Epidermal melanocyte (primary cell): ENCODE measurements around the gene PSRC1.

ENCODE experiments used
- DNase-seq: peaks from one replicate; pipeline ENCODE4 v3.0.0; 2011; ENCODE audit warnings: low spot score; ENCODE audit not compliant: insufficient read length

PSRC1 gene

GRCh38 chr1:109272021-109272799, 10.7 kb downstream of the PSRC1 start:
- DNase-seq, result no peak

GRCh38 chr1:109271458-109271857, 11.5 kb downstream of the PSRC1 start:
- no peak for DNase-seq

- no peak for DNase-seq
Measured at GRCh38 chr1:109270623-109271317, 12.2 kb downstream of the PSRC1 start.

- no peak for DNase-seq
Measured at GRCh38 chr1:109269981-109270622, 12.8 kb downstream of the PSRC1 start.

DNA sequence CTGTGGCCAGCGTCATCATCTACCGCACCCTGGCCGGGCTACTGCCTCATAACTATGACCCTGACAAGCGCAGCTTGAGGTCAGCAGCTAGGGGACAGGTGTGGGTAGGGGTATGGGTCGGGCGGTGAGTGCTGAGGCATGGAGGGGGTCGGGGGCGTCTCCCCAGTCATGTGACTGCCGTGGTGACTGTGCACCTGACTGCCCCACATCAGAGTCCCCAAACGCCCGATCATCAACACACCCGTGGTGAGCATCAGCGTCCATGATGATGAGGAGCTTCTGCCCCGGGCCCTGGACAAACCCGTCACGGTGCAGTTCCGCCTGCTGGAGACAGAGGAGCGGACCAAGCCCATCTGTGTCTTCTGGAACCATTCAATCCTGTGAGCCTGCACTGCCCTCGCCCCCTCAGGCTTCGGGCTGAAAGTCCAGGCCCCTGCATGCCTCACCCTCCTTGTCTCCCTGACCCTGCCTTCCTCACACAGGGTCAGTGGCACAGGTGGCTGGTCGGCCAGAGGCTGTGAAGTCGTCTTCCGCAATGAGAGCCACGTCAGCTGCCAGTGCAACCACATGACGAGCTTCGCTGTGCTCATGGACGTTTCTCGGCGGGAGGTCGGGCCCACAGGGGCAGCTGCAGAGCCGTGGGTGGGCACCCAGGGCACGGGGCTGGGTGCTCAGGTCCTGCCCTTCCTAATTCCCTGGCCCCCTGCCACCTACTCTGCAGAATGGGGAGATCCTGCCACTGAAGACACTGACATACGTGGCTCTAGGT, 13.5 kb downstream of the PSRC1 start:
- no peak for DNase-seq

DNA sequence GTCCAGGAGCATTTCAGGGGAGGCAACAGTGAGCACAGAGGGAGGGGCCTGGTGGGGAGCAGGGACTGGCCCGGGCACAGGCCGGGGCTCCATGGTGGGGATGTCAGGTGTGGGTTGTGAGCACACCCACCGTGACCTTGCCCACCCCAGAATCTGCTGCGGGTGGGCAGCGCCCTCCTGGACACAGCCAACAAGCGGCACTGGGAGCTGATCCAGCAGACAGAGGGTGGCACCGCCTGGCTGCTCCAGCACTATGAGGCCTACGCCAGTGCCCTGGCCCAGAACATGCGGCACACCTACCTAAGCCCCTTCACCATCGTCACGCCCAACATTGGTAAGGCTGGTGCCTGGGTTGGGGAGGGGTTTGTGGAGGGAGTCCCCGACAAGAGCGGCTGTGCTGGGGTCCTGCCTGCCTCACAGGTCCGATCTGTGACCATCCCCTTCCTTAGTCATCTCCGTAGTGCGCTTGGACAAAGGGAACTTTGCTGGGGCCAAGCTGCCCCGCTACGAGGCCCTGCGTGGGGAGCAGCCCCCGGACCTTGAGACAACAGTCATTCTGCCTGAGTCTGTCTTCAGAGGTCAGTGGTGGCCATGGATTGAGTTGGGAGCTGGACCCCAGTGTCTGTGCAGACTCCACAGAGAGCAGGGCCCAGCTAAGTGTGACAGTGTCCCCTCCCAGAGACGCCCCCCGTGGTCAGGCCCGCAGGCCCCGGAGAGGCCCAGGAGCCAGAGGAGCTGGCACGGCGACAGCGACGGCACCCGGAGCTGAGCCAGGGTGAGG, 14.3 kb downstream of the PSRC1 start:
- no peak for DNase-seq

DNA sequence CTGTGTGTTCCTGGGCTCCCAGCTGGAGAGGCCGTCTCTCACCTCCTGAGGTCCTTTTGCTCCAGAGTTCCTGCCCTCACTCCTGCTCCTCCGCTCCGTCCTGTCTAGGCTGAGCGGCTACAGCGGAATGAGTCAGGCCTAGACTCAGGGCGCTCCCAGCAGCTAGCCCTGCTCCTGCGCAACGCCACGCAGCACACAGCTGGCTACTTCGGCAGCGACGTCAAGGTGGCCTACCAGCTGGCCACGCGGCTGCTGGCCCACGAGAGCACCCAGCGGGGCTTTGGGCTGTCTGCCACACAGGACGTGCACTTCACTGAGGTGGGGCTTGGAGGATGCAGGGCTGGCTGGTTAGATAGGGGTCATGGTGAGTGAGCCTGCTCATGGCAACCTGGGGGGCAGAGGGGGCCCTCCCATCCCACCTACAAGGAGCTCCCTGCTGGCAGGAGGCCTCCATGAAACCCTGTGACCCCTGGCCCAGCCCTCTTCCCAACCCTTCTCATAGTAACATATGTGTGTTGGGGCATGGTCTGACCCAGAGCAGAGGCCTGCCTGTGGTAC, 15.1 kb downstream of the PSRC1 start:
- no peak for DNase-seq

- no peak for DNase-seq
Measured at GRCh38 chr1:109266965-109267364, 16.0 kb downstream of the PSRC1 start.

- DNase-seq, result no peak
Measured at GRCh38 chr1:109265741-109266330, 17.1 kb downstream of the PSRC1 start.

DNA sequence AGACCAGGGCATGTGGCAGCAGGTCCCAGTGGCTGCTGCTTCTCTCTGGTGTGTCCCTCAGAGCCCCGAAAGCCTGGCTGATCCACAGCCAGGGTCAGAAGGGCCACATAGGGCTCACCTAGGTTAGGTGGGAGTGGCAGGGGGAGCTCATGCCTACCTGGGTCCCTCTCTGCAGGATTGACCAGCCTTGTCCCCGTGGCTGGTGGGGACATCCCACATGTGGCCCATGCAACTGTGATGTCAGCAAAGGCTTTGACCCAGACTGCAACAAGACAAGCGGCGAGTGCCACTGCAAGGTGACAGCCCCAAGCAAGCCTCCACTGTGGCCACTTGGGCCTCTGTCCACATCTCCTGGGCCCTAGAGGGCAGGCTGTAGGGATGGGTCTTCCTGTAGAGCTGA, 17.9 kb downstream of the PSRC1 start:
- no peak for DNase-seq

GRCh38 chr1:109264379-109264755, 18.6 kb downstream of the PSRC1 start:
- no peak for DNase-seq

DNA sequence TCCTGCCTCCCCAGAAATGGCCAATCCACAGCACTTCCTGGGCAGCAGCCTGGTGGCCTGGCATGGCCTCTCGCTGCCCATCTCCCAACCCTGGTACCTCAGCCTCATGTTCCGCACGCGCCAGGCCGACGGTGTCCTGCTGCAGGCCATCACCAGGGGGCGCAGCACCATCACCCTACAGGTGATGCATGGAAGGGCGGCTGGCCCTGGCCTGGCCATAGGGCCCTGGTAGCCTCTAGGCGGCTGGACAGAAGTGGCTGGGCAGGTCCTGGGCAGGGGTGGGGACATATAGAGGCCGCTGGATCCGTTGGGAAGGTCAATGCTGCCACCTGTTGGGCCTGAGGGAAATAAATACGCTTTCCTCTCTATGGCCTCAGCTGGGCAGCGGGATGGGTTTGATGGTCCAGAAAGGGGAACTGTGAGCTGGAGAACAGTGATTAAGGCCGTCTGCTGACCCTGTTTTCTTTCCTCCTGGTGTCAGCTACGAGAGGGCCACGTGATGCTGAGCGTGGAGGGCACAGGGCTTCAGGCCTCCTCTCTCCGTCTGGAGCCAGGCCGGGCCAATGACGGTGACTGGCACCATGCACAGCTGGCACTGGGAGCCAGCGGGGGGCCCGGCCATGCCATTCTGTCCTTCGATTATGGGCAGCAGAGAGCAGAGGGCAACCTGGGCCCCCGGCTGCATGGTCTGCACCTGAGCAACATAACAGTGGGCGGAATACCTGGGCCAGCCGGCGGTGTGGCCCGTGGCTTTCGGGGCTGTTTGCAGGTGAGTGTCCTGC, 19.2 kb downstream of the PSRC1 start:
- peak; percentile 90 for DNase-seq

DNA sequence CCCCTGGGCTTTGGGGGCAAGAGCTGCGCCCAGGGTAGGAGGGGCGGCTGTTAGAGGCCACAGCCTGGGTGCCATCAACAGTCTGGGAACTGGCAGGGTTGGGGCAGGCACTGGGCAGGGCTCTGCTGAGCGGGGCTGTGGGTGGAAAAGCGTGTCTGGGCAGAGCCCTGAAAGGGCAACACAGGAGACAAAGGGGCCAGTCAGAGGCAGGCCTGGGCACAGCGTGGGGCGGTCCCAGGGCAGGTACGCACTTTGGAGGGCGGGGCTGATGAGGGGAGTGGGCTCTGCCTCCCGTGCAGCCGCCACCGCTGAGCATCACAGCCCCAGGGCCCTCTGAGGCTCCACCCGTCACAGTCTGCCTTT, 19.7 kb downstream of the PSRC1 start:
- no peak for DNase-seq

- no peak for DNase-seq
Measured at GRCh38 chr1:109262231-109263055, 20.5 kb downstream of the PSRC1 start.

- no peak for DNase-seq
Measured at GRCh38 chr1:109261578-109261977, 21.4 kb downstream of the PSRC1 start.

DNA sequence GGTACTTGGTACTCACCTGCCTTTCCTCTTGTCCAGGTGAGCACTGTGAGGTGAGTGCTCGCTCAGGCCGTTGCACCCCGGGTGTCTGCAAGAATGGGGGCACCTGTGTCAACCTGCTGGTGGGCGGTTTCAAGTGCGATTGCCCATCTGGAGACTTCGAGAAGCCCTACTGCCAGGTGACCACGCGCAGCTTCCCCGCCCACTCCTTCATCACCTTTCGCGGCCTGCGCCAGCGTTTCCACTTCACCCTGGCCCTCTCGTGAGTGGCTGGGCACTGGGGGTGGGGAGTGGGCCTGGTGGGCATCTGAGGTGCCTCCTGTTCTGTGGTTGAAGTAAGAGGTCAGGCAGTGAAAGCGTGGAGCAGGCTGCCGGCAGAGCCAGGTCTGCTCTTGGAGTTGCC, 21.9 kb downstream of the PSRC1 start:
- DNase-seq, result no peak

DNA sequence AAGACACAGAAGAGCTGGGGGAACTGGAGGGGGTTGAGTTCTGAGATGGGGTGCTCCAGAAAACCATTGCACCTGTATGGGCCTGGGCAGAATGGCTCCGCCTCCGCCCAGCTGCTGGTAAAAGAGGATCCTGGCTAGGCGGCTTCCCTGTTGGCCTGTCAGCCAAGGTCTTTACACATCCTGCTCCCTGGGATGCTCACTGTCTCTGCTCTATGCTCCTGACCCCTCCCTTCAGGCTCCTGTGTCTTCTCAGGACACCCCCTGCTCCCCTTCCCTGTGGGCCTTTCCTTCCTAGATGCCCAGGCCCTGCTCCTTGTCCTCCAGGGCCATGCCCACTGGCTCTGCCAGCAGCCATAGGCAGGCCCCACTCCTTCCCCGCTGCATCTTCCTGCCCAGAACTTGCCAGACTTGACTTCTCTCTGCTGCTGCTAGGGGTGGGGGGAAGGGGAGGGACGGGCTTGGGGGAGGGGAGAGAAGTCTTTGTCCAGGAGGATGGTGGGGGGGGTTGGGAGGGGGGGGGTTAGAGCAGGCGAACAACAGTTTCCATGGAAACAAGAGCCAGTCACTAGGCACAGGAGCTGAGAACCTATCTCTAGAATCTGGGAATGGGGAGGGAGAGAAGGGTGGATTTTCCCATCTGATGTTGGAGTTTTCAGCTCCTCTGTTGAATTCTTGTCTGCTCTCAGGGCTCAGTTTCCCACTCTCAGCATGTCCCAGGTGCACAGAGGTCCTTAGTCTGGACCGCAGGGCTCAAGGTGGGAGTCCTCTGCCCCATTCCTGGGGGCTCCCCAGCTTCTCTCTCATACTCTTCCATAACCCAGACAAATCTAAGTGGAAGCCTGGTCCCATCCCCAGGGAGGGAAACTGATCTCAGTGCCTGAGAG, 23.0 kb downstream of the PSRC1 start:
- DNase-seq, result no peak
